ENCODE data around the gene RPN2.

DNA sequence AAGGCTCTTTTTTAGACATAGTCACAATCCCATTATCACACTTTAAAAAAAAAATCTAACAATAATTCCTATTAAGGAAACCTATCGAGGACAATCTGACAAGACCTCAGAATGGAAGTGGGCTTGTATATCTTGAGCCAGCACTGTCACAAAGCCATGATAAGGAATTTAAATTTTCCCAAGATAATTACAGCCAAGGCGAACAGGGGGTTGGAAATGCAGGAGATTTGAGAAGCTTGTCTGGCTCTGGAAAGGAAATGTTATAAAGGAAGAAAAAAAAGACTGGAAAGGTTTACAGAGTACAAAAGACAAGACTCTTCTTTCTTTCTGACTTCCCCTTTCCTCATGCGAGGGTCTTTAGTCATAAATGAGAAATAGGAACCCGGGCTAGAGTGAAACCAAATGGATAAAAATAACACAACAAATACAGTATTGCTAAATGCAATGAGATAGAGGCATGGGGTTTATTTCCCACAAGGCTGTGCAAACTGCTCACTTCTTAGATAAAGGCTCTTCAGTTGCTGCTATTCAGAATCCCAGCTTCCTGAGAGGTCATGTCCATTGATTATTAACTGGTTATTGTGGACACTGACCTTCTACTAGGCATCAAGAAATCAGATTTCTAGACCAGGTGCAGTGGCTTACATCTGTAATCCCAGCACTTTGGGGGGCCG lies 95.9 kb downstream of the RPN2 start:
- TF ChIP-seq EZH2 (IDR thresholded peaks at IDR 0.05; ENCODE audit: borderline replicate concordance, low read depth, low read length, severe bottlenecking) (no peak), JUN (IDR thresholded peaks at IDR 0.05; ENCODE audit: borderline replicate concordance, insufficient read depth, insufficient read length, low read depth) (no peak), POLR2AphosphoS5 (IDR thresholded peaks at IDR 0.05; ENCODE audit: insufficient read depth, low read depth, low read length) (no peak)
- TF ChIP-seq, protein P1, sequence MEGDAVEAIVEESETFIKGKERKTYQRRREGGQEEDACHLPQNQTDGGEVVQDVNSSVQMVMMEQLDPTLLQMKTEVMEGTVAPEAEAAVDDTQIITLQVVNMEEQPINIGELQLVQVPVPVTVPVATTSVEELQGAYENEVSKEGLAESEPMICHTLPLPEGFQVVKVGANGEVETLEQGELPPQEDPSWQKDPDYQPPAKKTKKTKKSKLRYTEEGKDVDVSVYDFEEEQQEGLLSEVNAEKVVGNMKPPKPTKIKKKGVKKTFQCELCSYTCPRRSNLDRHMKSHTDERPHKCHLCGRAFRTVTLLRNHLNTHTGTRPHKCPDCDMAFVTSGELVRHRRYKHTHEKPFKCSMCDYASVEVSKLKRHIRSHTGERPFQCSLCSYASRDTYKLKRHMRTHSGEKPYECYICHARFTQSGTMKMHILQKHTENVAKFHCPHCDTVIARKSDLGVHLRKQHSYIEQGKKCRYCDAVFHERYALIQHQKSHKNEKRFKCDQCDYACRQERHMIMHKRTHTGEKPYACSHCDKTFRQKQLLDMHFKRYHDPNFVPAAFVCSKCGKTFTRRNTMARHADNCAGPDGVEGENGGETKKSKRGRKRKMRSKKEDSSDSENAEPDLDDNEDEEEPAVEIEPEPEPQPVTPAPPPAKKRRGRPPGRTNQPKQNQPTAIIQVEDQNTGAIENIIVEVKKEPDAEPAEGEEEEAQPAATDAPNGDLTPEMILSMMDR (IDR thresholded peaks at IDR 0.05; ENCODE audit: extremely low read depth in 1 of 2, insufficient read depth in 1 of 2, low read depth in 1 of 2, low read length in 2 of 2): no peak
